GM12878 (cell line): Measurements from ENCODE around the gene MRPL28. TPM values are rescaled to one million over a fixed set of nuclear protein-coding genes. Genes with fewer than 3 reads are reported as not detected.

Source experiments
- ATF7 ChIP-seq: fragments of 450-650 bp; IDR thresholded peaks from 2 replicates; pipeline ENCODE4 v1.6.1; 2016; ENCODE audit warnings: low read depth, mild to moderate bottlenecking
- BACH1 ChIP-seq: fragments of 450-650 bp; IDR thresholded peaks from 2 replicates; pipeline ENCODE4 v1.6.1; 2017; ENCODE audit warnings: mild to moderate bottlenecking, borderline replicate concordance
- CBFB ChIP-seq: IDR thresholded peaks from 2 replicates; pipeline ENCODE4 v1.6.1; 2016; ENCODE audit warnings: antibody characterized with exemption, low read depth
- EP300 ChIP-seq, 2 experiments: fragments of 150-350 bp in 1 of 2; IDR thresholded peaks; 2 replicates each; pipeline ENCODE4 v1.6.1; 2011 to 2012; ENCODE audit warnings: low read depth in 2 of 2, low read length in 2 of 2, borderline replicate concordance in 1 of 2, improper control_type of control experiment in 1 of 2, inconsistent platforms in 1 of 2; ENCODE audit not compliant: control insufficient read depth in 1 of 2
- ESRRA ChIP-seq: IDR thresholded peaks from 2 replicates; pipeline ENCODE4 v1.6.1; 2012; ENCODE audit warnings: mild to moderate bottlenecking, low read length, improper control_type of control experiment
- GABPA ChIP-seq: IDR thresholded peaks from 2 replicates; pipeline ENCODE4 v1.6.1; 2014; ENCODE audit warnings: antibody characterized with exemption, low read depth, mild to moderate bottlenecking, inconsistent platforms
- GATAD2B ChIP-seq: fragments of 450-650 bp; conservative IDR thresholded peaks from 2 replicates; pipeline ENCODE4 v1.6.1; 2017; ENCODE audit warnings: low read depth, mild to moderate bottlenecking, moderate library complexity
- IKZF1 ChIP-seq: fragments of 450-650 bp; conservative IDR thresholded peaks from 2 replicates; pipeline ENCODE4 v1.6.1; 2017; ENCODE audit warnings: antibody characterized with exemption, mild to moderate bottlenecking
- IKZF2 ChIP-seq, 2 experiments: fragments of 450-650 bp; IDR thresholded peaks; 2 replicates each; pipeline ENCODE4 v1.6.1; 2017; ENCODE audit warnings: mild to moderate bottlenecking in 2 of 2, moderate library complexity in 2 of 2
- IRF3 ChIP-seq: fragments of 450-650 bp; IDR thresholded peaks from 2 replicates; pipeline ENCODE4 v1.6.1; 2014; ENCODE audit warnings: mild to moderate bottlenecking
- KDM1A ChIP-seq: fragments of 200-600 bp; sonication (generic); IDR thresholded peaks from 2 replicates; pipeline ENCODE4 v1.6.1; 2016; ENCODE audit warnings: borderline replicate concordance
- MTA2 ChIP-seq: fragments of 450-650 bp; IDR thresholded peaks from 2 replicates; pipeline ENCODE4 v1.6.1; 2016; ENCODE audit warnings: low read depth, mild to moderate bottlenecking, moderate library complexity
- MTA3 ChIP-seq: IDR thresholded peaks from 2 replicates; pipeline ENCODE4 v1.6.1; 2012; ENCODE audit warnings: low read length, inconsistent platforms, borderline replicate concordance
- MXI1 ChIP-seq: fragments of 150-350 bp; IDR thresholded peaks from 2 replicates; pipeline ENCODE4 v1.6.1; 2011; ENCODE audit warnings: low read depth, mild to moderate bottlenecking, inconsistent platforms, low read length, improper control_type of control experiment
- NBN ChIP-seq: fragments of 450-650 bp; IDR thresholded peaks from 2 replicates; pipeline ENCODE4 v1.6.1; 2016
- NFIC ChIP-seq: IDR thresholded peaks from 2 replicates; pipeline ENCODE4 v1.6.1; 2012; ENCODE audit warnings: low read depth, mild to moderate bottlenecking, inconsistent platforms, low read length, moderate library complexity
- NFXL1 ChIP-seq: fragments of 450-650 bp; IDR thresholded peaks from 2 replicates; pipeline ENCODE4 v1.6.1; 2017; ENCODE audit warnings: antibody characterized with exemption, mild to moderate bottlenecking, borderline replicate concordance
- POLR2AphosphoS5 ChIP-seq: IDR thresholded peaks from 2 replicates; pipeline ENCODE4 v1.6.1; 2011; ENCODE audit warnings: mild to moderate bottlenecking, low read length, inconsistent platforms
- RAD51 ChIP-seq: fragments of 450-650 bp; IDR thresholded peaks from 2 replicates; pipeline ENCODE4 v1.6.1; 2016; ENCODE audit warnings: moderate library complexity, mild to moderate bottlenecking, inconsistent platforms
- RUNX3 ChIP-seq: IDR thresholded peaks from 2 replicates; pipeline ENCODE4 v1.6.1; 2012; ENCODE audit warnings: low read length, inconsistent platforms
- USF1 ChIP-seq: IDR thresholded peaks from 2 replicates; pipeline ENCODE4 v1.6.1; 2011; ENCODE audit warnings: borderline replicate concordance, low read depth, mild to moderate bottlenecking, moderate library complexity, mixed read lengths, low read length; ENCODE audit not compliant: insufficient read depth; ENCODE audit errors: extremely low read length
- polyA plus RNA-seq, 11 experiments: library from polyadenylated mRNA; depleted of rRNA in 4 of 11; unstranded in 6 of 11; stranded (reverse) in 5 of 11; fragments of >200 nt; fragmentation: Nextera tagmentation in 4 of 11; fragmentation: Illumina TruSeq in 1 of 11; extraction: Ambion mirVana in 4 of 11; extraction: Trizol in 1 of 11; gene quantifications; 1 replicate in 1 of 11; 2 replicates in 10 of 11; pipeline versions ENCODE4 v1.2.1 to v1.2.3, GENCODE V29; 2011 to 2016; ENCODE audit warnings: inconsistent platforms in 2 of 11, missing spikeins in 2 of 11, low read depth in 1 of 11
- total RNA-seq, 4 experiments: library from RNA; depleted of rRNA in 3 of 4; stranded (reverse); fragments of >200 nt in 3 of 4; fragmentation: Illumina TruSeq in 1 of 4; extraction: Trizol in 1 of 4; gene quantifications; 2 replicates each; pipeline versions ENCODE4 v1.2.1 to v1.2.3, GENCODE V29; 2013 to 2021
- TF ChIP-seq, protein P1 (sequence below): fragments of 450-650 bp; IDR thresholded peaks from 2 replicates; pipeline ENCODE4 v1.6.1; 2018; ENCODE audit warnings: borderline replicate concordance, mild to moderate bottlenecking; ENCODE audit not compliant: partially characterized antibody
- TF ChIP-seq, protein P2 (sequence below): fragments of 450-650 bp; formaldehyde crosslinking; IDR thresholded peaks from 2 replicates; pipeline ENCODE4 v1.5.0; 2022; ENCODE audit warnings: mild to moderate bottlenecking, missing genetic modification characterization

MRPL28 gene
- total and polyA plus RNA-seq, 10 of the 15 experiments (the other 5 are each of a cell fraction or from before 2014, with no cell fraction given) = 1.6 to 185 (median 110) TPM

- TF ChIP-seq POLR2AphosphoS5 (peak; percentile 64), KDM1A (no peak), GATAD2B (peak; percentile 38; the same call in 1 of the 2 replicates), USF1 (no peak), CBFB (0 out of 2 replicates have a peak, but pooled peaks have one; percentile 32), IKZF2 (IDR thresholded peaks at IDR 0.05) (peak; percentile 89 to 90), BACH1 (0 out of 2 replicates have a peak, but pooled peaks have one; percentile 19), IRF3 (no peak), IKZF1 (peak; percentile 91), MTA3 (0 out of 2 replicates have a peak, but pooled peaks have one; percentile 67), MXI1 (peak; percentile 81), RAD51 (no peak), ATF7 (no peak), MTA2 (peak; percentile 61; the same call in 1 of the 2 replicates), ESRRA (no peak), RUNX3 (0 out of 2 replicates have a peak, but pooled peaks have one; percentile 30), NFIC (0 out of 2 replicates have a peak, but pooled peaks have one; percentile 9), GABPA (peak; percentile 11; the same call in 1 of the 2 replicates), NBN (no peak), EP300 (IDR thresholded peaks at IDR 0.05; ENCODE audit: borderline replicate concordance in 1 of 2, control insufficient read depth in 1 of 2, low read depth in 2 of 2, low read length in 2 of 2) (0 out of 4 replicates have a peak, but pooled peaks of 1 of the 2 experiments have one; percentile 9), NFXL1 (no peak)
- TF ChIP-seq, protein P1, sequence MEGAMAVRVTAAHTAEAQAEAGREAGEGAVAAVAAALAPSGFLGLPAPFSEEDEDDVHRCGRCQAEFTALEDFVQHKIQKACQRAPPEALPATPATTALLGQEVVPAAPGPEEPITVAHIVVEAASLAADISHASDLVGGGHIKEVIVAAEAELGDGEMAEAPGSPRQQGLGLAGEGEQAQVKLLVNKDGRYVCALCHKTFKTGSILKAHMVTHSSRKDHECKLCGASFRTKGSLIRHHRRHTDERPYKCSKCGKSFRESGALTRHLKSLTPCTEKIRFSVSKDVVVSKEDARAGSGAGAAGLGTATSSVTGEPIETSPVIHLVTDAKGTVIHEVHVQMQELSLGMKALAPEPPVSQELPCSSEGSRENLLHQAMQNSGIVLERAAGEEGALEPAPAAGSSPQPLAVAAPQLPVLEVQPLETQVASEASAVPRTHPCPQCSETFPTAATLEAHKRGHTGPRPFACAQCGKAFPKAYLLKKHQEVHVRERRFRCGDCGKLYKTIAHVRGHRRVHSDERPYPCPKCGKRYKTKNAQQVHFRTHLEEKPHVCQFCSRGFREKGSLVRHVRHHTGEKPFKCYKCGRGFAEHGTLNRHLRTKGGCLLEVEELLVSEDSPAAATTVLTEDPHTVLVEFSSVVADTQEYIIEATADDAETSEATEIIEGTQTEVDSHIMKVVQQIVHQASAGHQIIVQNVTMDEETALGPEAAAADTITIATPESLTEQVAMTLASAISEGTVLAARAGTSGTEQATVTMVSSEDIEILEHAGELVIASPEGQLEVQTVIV = peak; percentile 35
- TF ChIP-seq, protein P2, sequence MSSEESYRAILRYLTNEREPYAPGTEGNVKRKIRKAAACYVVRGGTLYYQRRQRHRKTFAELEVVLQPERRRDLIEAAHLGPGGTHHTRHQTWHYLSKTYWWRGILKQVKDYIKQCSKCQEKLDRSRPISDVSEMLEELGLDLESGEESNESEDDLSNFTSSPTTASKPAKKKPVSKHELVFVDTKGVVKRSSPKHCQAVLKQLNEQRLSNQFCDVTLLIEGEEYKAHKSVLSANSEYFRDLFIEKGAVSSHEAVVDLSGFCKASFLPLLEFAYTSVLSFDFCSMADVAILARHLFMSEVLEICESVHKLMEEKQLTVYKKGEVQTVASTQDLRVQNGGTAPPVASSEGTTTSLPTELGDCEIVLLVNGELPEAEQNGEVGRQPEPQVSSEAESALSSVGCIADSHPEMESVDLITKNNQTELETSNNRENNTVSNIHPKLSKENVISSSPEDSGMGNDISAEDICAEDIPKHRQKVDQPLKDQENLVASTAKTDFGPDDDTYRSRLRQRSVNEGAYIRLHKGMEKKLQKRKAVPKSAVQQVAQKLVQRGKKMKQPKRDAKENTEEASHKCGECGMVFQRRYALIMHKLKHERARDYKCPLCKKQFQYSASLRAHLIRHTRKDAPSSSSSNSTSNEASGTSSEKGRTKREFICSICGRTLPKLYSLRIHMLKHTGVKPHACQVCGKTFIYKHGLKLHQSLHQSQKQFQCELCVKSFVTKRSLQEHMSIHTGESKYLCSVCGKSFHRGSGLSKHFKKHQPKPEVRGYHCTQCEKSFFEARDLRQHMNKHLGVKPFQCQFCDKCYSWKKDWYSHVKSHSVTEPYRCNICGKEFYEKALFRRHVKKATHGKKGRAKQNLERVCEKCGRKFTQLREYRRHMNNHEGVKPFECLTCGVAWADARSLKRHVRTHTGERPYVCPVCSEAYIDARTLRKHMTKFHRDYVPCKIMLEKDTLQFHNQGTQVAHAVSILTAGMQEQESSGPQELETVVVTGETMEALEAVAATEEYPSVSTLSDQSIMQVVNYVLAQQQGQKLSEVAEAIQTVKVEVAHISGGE (CRISPR knock-in tag) = no peak
Measured at GRCh38 chr16:383326-384051, 13.2 kb upstream of the MRPL28 start (continued).
